Epithelial cell of umbilical artery (primary cell): ENCODE data around the gene SOBP. TPM values are rescaled to one million over a fixed set of nuclear protein-coding genes. Genes with fewer than 3 reads are reported as not detected.

Source experiments
- total RNA-seq: library from RNA; depleted of rRNA; stranded (reverse); fragments of >200 nt; gene quantifications from 2 replicates; pipeline ENCODE4 v1.2.3, GENCODE V29; 2014

The SOBP gene, protein sequence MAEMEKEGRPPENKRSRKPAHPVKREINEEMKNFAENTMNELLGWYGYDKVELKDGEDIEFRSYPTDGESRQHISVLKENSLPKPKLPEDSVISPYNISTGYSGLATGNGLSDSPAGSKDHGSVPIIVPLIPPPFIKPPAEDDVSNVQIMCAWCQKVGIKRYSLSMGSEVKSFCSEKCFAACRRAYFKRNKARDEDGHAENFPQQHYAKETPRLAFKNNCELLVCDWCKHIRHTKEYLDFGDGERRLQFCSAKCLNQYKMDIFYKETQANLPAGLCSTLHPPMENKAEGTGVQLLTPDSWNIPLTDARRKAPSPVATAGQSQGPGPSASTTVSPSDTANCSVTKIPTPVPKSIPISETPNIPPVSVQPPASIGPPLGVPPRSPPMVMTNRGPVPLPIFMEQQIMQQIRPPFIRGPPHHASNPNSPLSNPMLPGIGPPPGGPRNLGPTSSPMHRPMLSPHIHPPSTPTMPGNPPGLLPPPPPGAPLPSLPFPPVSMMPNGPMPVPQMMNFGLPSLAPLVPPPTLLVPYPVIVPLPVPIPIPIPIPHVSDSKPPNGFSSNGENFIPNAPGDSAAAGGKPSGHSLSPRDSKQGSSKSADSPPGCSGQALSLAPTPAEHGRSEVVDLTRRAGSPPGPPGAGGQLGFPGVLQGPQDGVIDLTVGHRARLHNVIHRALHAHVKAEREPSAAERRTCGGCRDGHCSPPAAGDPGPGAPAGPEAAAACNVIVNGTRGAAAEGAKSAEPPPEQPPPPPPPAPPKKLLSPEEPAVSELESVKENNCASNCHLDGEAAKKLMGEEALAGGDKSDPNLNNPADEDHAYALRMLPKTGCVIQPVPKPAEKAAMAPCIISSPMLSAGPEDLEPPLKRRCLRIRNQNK
- total RNA-seq: 0.97 and 1.7 TPM in 2 replicates

DNA sequence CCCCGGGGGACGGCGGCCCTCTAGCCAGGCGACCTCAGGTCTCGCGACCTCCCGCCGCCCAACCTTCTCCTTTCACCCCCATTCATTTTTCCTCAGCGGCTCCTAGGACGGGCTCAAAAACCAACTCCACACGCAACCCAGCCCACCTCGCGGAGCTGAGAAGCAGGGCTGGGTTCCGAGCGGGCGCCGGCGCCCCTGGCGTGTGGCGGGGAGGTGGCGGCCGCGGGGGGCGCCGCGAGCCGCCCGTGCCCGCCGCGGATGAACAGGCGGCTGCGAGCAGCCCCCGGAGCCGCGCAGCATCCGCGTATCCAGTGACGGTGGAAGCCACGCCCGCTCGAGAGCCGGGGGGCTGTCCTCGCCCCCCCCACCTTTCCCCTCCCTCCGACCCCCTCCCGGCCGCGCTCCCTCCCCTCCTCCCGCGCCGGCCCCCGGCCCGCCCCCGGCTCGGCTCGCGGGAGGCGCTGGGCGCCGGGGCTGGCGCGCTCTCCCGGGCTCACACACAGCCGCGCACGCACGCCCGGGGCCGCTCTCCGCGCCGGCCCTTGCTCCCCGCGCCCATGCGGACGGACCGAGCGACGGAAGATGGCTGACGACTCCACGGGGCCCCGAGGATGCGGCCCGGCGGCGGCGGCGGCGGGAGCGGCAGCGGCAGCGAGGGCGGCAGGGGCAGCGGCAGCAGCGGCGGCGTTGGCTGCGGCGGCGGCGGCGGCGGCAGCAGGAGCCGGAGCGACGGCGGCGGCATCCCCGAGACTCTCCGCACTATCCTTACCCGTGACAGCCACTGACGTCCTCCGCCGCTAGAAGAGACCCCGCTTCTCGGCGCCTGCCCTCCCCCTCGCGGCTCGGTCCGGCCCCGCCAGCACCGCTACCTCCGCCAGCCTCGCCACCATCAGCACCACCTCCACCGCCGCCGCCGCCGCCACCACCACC lies at the start of gene SOBP:
TSS of gene SOBP (plus strand) at position 482 of the 930 bp plus-strand sequence. CDS start 500 bp downstream, outside the sequence.

DNA sequence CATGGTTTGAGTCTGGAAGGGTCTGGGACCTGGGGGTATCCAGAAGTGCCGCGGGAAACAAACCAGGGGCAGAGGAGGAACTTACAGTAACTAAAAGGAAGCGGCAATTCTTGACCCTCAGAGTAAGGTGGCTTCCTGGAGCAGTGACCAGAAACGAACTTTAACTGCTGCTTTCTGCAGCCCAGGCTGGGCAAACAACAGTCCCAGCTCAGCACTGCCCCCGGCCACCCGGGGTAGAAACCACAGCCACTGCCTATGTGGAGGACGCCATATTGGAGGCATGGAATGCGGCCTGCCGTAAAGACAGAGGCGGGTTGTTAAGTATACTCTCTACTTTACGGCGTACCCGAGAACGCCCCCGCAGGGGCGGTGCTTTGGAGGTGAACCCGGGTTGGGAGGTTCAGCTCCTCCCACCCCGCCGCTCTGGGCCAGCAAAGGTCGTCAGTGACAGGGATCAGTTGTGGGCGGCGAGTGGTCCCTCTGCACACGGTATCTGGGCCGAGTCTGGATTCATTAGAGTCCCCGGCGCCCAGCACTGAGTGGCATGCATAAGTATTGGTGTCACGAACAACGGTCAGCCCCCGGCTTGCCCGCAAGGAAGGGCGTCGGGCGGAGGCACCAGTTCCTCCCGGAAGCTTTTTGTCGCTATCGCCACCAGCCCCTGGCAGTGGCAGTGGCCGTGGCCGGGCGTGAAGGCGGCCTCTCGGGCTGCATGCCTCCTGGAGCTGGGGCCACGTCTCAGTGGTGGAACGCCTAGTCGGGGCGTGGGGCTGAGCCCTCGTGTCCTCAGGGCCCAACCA lies 30.4 kb upstream of the SOBP start, which contains the start of gene PDSS2:
TSS of gene PDSS2 (minus strand) at position 282 of the 800 bp plus-strand sequence. CDS start at position 3, 279 bp downstream.

Other genes starting within 250 kb of the SOBP start
- gene PDSS2, start 30.6 kb upstream of the SOBP start, total RNA-seq: 6.5 and 9.4 TPM in 2 replicates